ENCODE measurements around the gene USP11. TPM values are rescaled to one million over a fixed set of nuclear protein-coding genes. Genes with fewer than 3 reads are reported as not detected.

The USP11 gene
- total RNA-seq, 2 donors from 2014 or later: 50.8 to 68.6 TPM

GRCh38 chrX:47198687-47199080 is 34.1 kb upstream of the USP11 start:
- no peak for ATAC-seq (ENCODE audit: insufficient number of reproducible peaks, low FRiP score, low read depth)
- H3K4me3 ChIP-seq: no peak overlapping the region
- TF ChIP-seq CTCF (IDR thresholded peaks at IDR 0.05): no peak
- peaks cover 18 to 36% of the 10 kb centered on the region in 2 donors for H3K4me1 ChIP-seq (ENCODE audit: control insufficient read depth in 1 of 2, low read depth in 2 of 2)
- peaks cover 43% of the 10 kb centered on the region for H3K36me3 ChIP-seq
- H3K27ac ChIP-seq: no peak overlapping the region
- H3K27me3 ChIP-seq (replicated peaks; ENCODE audit: insufficient read depth): no peaks in the 10 kb centered on the region
- DNase-seq (ENCODE audit: low spot score): no peak
- no peaks in the 10 kb centered on the region for H3K9me3 ChIP-seq

GRCh38 chrX:47199286-47199685 is 33.5 kb upstream of the USP11 start:
- Histone ChIP-seq H3K36me3 (peaks cover 43% of the 10 kb centered on the region), H3K4me3 (no peak overlapping the region), H3K27ac (no peak overlapping the region), H3K4me1 (ENCODE audit: control insufficient read depth in 1 of 2, low read depth in 2 of 2) (peaks cover 18 to 36% of the 10 kb centered on the region in 2 donors), H3K27me3 (replicated peaks; ENCODE audit: insufficient read depth) (no peaks in the 10 kb centered on the region), H3K9me3 (no peaks in the 10 kb centered on the region)
- DNase-seq (ENCODE audit: low spot score) (no peak), ATAC-seq (ENCODE audit: insufficient number of reproducible peaks, low FRiP score, low read depth) (no peak)
- no peak for TF ChIP-seq CTCF (IDR thresholded peaks at IDR 0.05)

- no peak for DNase-seq (ENCODE audit: low spot score)
- TF ChIP-seq CTCF (IDR thresholded peaks at IDR 0.05): no peak
- H3K4me3 ChIP-seq: no peak overlapping the region
- H3K9me3 ChIP-seq: no peaks in the 10 kb centered on the region
- no peak for ATAC-seq (ENCODE audit: insufficient number of reproducible peaks, low FRiP score, low read depth)
- no peaks in the 10 kb centered on the region for H3K27me3 ChIP-seq (replicated peaks; ENCODE audit: insufficient read depth)
- H3K27ac ChIP-seq: no peak overlapping the region
- H3K4me1 ChIP-seq (ENCODE audit: control insufficient read depth in 1 of 2, low read depth in 2 of 2): peaks cover 9 to 28% of the 10 kb centered on the region in 2 donors
- H3K36me3 ChIP-seq: peaks cover 43% of the 10 kb centered on the region
These were observed 32.2 kb upstream of the USP11 start for GRCh38 chrX:47200385-47201150.

GRCh38 chrX:47201345-47201944 is 31.4 kb upstream of the USP11 start:
- Histone ChIP-seq H3K27me3 (replicated peaks; ENCODE audit: insufficient read depth) (no peaks in the 10 kb centered on the region), H3K36me3 (peaks cover 46% of the 10 kb centered on the region), H3K4me1 (ENCODE audit: control insufficient read depth in 1 of 2, low read depth in 2 of 2) (peaks cover 2 to 19% of the 10 kb centered on the region in 2 donors), H3K9me3 (no peaks in the 10 kb centered on the region), H3K4me3 (no peak overlapping the region), H3K27ac (no peak overlapping the region)
- DNase-seq (ENCODE audit: low spot score) (no peak), ATAC-seq (ENCODE audit: insufficient number of reproducible peaks, low FRiP score, low read depth) (no peak)
- no peak for TF ChIP-seq CTCF (IDR thresholded peaks at IDR 0.05)

- DNase-seq (ENCODE audit: low spot score) (no peak), ATAC-seq (ENCODE audit: insufficient number of reproducible peaks, low FRiP score, low read depth) (no peak)
- Histone ChIP-seq H3K9me3 (no peaks in the 10 kb centered on the region), H3K36me3 (peaks cover 50% of the 10 kb centered on the region), H3K27me3 (replicated peaks; ENCODE audit: insufficient read depth) (no peaks in the 10 kb centered on the region), H3K27ac (no peak overlapping the region), H3K4me1 (ENCODE audit: control insufficient read depth in 1 of 2, low read depth in 2 of 2) (peaks cover 0 to 11% of the 10 kb centered on the region in 2 donors), H3K4me3 (no peak overlapping the region)
- TF ChIP-seq CTCF (IDR thresholded peaks at IDR 0.05): no peak
These were observed 30.5 kb upstream of the USP11 start for GRCh38 chrX:47202316-47202715.

All from thoracic aorta (tissue), 2 donors.